Measurements from ENCODE around the gene TAC4. TPM values are rescaled to one million over a fixed set of nuclear protein-coding genes. Genes with fewer than 3 reads are reported as not detected.

The TAC4 gene
- total and polyA plus RNA-seq, 2 experiments from 2014 or later = not detected

DNA sequence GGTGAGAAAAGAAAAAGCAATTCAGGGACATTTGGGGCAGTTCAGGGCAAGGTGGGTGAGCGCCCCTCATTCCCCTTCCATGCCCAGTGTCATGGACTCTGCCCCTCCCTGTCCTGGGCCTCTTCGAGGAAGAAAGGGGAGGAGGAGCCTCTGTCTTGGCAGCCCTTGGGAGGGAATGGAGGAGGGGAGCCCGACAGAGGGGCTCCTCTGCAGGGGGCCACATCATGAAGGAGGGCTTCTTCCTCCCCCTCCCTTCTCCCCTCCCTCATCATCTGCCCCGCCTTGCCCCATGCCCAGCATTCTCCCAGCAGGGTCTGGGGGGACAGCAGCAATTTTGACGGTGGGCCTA is 33.2 kb upstream of the TAC4 start:
- Histone ChIP-seq H3F3A (replicated peaks; ENCODE audit: low read depth) (no peaks in the 10 kb centered on the region), H3K79me2 (replicated peaks; ENCODE audit: insufficient read depth) (no peaks in the 10 kb centered on the region), H4K20me1 (replicated peaks; ENCODE audit: insufficient read depth) (no peaks in the 10 kb centered on the region; the same call in 1 of the 2 replicates), H3K4me1 (ENCODE audit: insufficient read depth) (peaks cover 14% of the 10 kb centered on the region), H3K4me3 (peak overlapping the region; percentile 66), H3K36me3 (ENCODE audit: insufficient read depth) (no peaks in the 10 kb centered on the region), H3K27ac (ENCODE audit: low read depth) (no peak overlapping the region), H2AFZ (no peak overlapping the region), H3K27me3 (ENCODE audit: insufficient read depth) (peaks cover 33% of the 10 kb centered on the region), H3K4me2 (peak overlapping the region; percentile 97), H3K9me2 (ENCODE audit: insufficient read depth) (no peaks in the 10 kb centered on the region)
- H3K27ac Mint-ChIP-seq = no peak overlapping the region
- TF ChIP-seq NANOG (IDR thresholded peaks at IDR 0.05; ENCODE audit: borderline replicate concordance) = no peak
- peak overlapping the region; percentile 69 for H3K4me3 Mint-ChIP-seq
- peaks cover 22% of the 10 kb centered on the region for H3K27me3 Mint-ChIP-seq (ENCODE audit: insufficient read depth, low read depth, poor library complexity)
- H3K9me3 Mint-ChIP-seq = no peaks in the 10 kb centered on the region; the same call in 2 of the 3 replicates
- DNase-seq (ENCODE audit: low spot score) = peak; percentile 46
- no peaks in the 10 kb centered on the region for H3K36me3 Mint-ChIP-seq (ENCODE audit: low read depth)
- H3K4me1 Mint-ChIP-seq = peaks cover 26% of the 10 kb centered on the region
- peak; percentile 52 for ATAC-seq

DNA sequence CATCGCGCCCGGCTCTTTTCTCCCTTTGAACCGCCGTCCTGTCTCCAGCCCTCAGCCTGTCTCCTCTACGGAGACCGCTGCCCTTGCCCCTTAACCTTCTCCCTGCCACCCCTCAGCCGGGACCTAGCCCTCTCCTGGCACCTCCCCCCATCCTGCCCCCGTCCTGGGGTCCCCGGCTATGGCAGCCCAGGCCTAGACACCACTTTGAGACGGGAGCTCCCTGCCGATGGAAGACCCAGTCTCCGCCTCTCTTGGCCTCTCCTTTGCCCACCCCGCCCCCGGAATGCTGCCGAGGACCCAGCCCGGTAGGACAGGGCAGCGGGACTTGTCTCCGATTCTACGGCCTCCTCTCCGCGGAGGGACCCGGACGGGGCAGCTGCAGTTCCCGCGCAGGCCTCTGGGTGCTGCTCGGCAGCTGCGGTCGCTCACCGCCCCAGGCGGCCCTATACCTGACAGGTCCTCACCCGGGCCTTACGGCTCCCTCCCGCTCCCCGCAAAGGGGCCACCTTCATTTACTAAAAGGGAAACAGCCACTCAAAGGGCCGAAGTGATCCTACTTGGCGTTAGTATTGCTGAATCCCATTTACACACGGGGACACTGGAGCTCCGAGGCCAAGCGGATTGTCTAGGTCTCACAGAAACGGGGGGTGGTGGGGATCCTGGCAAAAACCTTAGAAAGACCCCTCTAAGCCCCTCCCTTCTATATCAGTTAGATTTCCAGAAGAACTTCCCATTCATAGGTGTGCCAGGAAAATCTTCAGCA is 32.6 kb upstream of the TAC4 start:
- Mint-ChIP-seq H3K27me3 (ENCODE audit: insufficient read depth, low read depth, poor library complexity) (peaks cover 26% of the 10 kb centered on the region), H3K9me3 (no peaks in the 10 kb centered on the region; the same call in 2 of the 3 replicates), H3K27ac (no peak overlapping the region), H3K36me3 (ENCODE audit: low read depth) (no peaks in the 10 kb centered on the region), H3K4me1 (peaks cover 27% of the 10 kb centered on the region), H3K4me3 (peak overlapping the region; percentile 69)
- TF ChIP-seq, protein P1, sequence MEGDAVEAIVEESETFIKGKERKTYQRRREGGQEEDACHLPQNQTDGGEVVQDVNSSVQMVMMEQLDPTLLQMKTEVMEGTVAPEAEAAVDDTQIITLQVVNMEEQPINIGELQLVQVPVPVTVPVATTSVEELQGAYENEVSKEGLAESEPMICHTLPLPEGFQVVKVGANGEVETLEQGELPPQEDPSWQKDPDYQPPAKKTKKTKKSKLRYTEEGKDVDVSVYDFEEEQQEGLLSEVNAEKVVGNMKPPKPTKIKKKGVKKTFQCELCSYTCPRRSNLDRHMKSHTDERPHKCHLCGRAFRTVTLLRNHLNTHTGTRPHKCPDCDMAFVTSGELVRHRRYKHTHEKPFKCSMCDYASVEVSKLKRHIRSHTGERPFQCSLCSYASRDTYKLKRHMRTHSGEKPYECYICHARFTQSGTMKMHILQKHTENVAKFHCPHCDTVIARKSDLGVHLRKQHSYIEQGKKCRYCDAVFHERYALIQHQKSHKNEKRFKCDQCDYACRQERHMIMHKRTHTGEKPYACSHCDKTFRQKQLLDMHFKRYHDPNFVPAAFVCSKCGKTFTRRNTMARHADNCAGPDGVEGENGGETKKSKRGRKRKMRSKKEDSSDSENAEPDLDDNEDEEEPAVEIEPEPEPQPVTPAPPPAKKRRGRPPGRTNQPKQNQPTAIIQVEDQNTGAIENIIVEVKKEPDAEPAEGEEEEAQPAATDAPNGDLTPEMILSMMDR (conservative IDR thresholded peaks at IDR 0.05; ENCODE audit: low read depth in 2 of 2) = peak; percentile 76 to 81
- TF ChIP-seq CREB1 (CRISPR knock-in tag; IDR thresholded peaks at IDR 0.05; ENCODE audit: low read depth) (0 out of 2 replicates have a peak, but pooled peaks have one; percentile 8), EZH2 (IDR thresholded peaks at IDR 0.05; ENCODE audit: low read depth, unreplicated experiment) (no peak), EZH2phosphoT487 (IDR thresholded peaks at IDR 0.05; ENCODE audit: unreplicated experiment) (no peak)
- peak overlapping the region; percentile 97 for H3K4me2 ChIP-seq
- H3K79me2 ChIP-seq (replicated peaks; ENCODE audit: insufficient read depth) = no peaks in the 10 kb centered on the region
- H3K4me1 ChIP-seq (ENCODE audit: insufficient read depth) = peaks cover 17% of the 10 kb centered on the region
- H3K36me3 ChIP-seq (ENCODE audit: insufficient read depth) = no peaks in the 10 kb centered on the region
- peaks cover 33% of the 10 kb centered on the region for H3K27me3 ChIP-seq (ENCODE audit: insufficient read depth)
- H3K27ac ChIP-seq (ENCODE audit: low read depth) = no peak overlapping the region
- H3K4me3 ChIP-seq = peak overlapping the region; percentile 66
- no peaks in the 10 kb centered on the region for H3K9me2 ChIP-seq (ENCODE audit: insufficient read depth)
- H3F3A ChIP-seq (replicated peaks; ENCODE audit: low read depth) = no peaks in the 10 kb centered on the region
- no peaks in the 10 kb centered on the region; the same call in 1 of the 2 replicates for H4K20me1 ChIP-seq (replicated peaks; ENCODE audit: insufficient read depth)
- H2AFZ ChIP-seq = peak overlapping the region; percentile 93
- DNase-seq (ENCODE audit: low spot score) = peak; percentile 96
- ATAC-seq = peak; percentile 88
